ENCODE measurements around the gene LLGL2.

LLGL2 gene

GRCh38 chr17:75612906-75613626 lies 87.6 kb downstream of the LLGL2 start:
- DNase-seq (ENCODE audit: low read depth in 2 of 2): no peak

- DNase-seq (ENCODE audit: low read depth in 2 of 2): no peak
Measured at GRCh38 chr17:75614006-75614405, 88.5 kb downstream of the LLGL2 start.

GRCh38 chr17:75614556-75615270 lies 89.2 kb downstream of the LLGL2 start:
- no peak for DNase-seq (ENCODE audit: low read depth in 2 of 2)

GRCh38 chr17:75615301-75615700 lies 89.8 kb downstream of the LLGL2 start:
- DNase-seq (ENCODE audit: low read depth in 2 of 2): no peak

GRCh38 chr17:75616521-75617122 lies 91.1 kb downstream of the LLGL2 start:
- no peak for DNase-seq (ENCODE audit: low read depth in 2 of 2)

GRCh38 chr17:75617218-75617617 lies 91.7 kb downstream of the LLGL2 start:
- no peak for DNase-seq (ENCODE audit: low read depth in 2 of 2)

GRCh38 chr17:75617675-75618074 lies 92.2 kb downstream of the LLGL2 start:
- no peak for DNase-seq (ENCODE audit: low read depth in 2 of 2)

GRCh38 chr17:75619506-75620431 lies 94.3 kb downstream of the LLGL2 start:
- DNase-seq (ENCODE audit: low read depth in 2 of 2): no peak

- DNase-seq (ENCODE audit: low read depth in 2 of 2): no peak
Measured at GRCh38 chr17:75621489-75621888, 96.0 kb downstream of the LLGL2 start.

- no peak for DNase-seq (ENCODE audit: low read depth in 2 of 2)
Measured at GRCh38 chr17:75622076-75622475, 96.6 kb downstream of the LLGL2 start.

- no peak for DNase-seq (ENCODE audit: low read depth in 2 of 2)
Measured at GRCh38 chr17:75622771-75623273, 97.3 kb downstream of the LLGL2 start.

- no peak for DNase-seq (ENCODE audit: low read depth in 2 of 2)
Measured at GRCh38 chr17:75623386-75623785, 97.9 kb downstream of the LLGL2 start.

GRCh38 chr17:75624021-75624420 lies 98.5 kb downstream of the LLGL2 start:
- no peak for DNase-seq (ENCODE audit: low read depth in 2 of 2)

Measured in stimulated activated CD8-positive, alpha-beta memory T cell treated with anti-CD3 and anti-CD28 coated beads, Interleukin-7, amount 100 ng/mL, for 4 hours (primary cell).